ENCODE data around the gene NARS2.

- TF ChIP-seq POLR2A (IDR thresholded peaks at IDR 0.05) (no peak), CTCF (IDR thresholded peaks at IDR 0.05) (no peak), POLR2AphosphoS5 (IDR thresholded peaks at IDR 0.05) (no peak)
These were observed 114.9 kb downstream of the NARS2 start for GRCh38 chr11:78459738-78460137.

Data from breast epithelium (tissue), 3 donors.